NT2/D1 (cell line): ENCODE measurements around the gene ELF1.

Experiments used
- DNase-seq: peaks from one replicate; pipeline ENCODE4 v3.0.0-alpha.2; 2011; ENCODE audit warnings: low read depth, low spot score
- H3K27me3 ChIP-seq: 2 replicates; pipeline ENCODE4 v1.6.0; 2011; ENCODE audit warnings: mild to moderate bottlenecking; ENCODE audit not compliant: insufficient read length, insufficient read depth
- H3K36me3 ChIP-seq: 2 replicates; pipeline ENCODE4 v1.6.1; 2011; ENCODE audit warnings: mild to moderate bottlenecking, low read length, mixed read lengths; ENCODE audit not compliant: insufficient read depth, insufficient read length
- H3K4me1 ChIP-seq: 2 replicates; pipeline ENCODE4 v1.5.1; 2011; ENCODE audit not compliant: insufficient read depth, insufficient read length
- H3K4me3 ChIP-seq: 2 replicates; pipeline ENCODE4 v1.5.1; 2011; ENCODE audit warnings: low read depth; ENCODE audit not compliant: insufficient read length
- H3K9ac ChIP-seq: 2 replicates; pipeline ENCODE4 v1.6.0; 2011; ENCODE audit warnings: low read depth; ENCODE audit not compliant: insufficient read length
- H3K9me3 ChIP-seq: 2 replicates; pipeline ENCODE4 v1.5.1; 2011; ENCODE audit warnings: mild to moderate bottlenecking, low read length; ENCODE audit not compliant: insufficient read depth
- SUZ12 ChIP-seq: IDR thresholded peaks from 2 replicates; pipeline ENCODE4 v1.6.1; 2011; ENCODE audit not compliant: insufficient read length, insufficient read depth; ENCODE audit errors: extremely low read depth
- YY1 ChIP-seq: IDR thresholded peaks from 2 replicates; pipeline ENCODE4 v1.6.1; 2011; ENCODE audit not compliant: insufficient read length, insufficient read depth
- ZNF274 ChIP-seq: IDR thresholded peaks from 2 replicates; pipeline ENCODE4 v1.6.1; 2011; ENCODE audit warnings: mild to moderate bottlenecking, low read depth, low read length

Gene ELF1

DNA sequence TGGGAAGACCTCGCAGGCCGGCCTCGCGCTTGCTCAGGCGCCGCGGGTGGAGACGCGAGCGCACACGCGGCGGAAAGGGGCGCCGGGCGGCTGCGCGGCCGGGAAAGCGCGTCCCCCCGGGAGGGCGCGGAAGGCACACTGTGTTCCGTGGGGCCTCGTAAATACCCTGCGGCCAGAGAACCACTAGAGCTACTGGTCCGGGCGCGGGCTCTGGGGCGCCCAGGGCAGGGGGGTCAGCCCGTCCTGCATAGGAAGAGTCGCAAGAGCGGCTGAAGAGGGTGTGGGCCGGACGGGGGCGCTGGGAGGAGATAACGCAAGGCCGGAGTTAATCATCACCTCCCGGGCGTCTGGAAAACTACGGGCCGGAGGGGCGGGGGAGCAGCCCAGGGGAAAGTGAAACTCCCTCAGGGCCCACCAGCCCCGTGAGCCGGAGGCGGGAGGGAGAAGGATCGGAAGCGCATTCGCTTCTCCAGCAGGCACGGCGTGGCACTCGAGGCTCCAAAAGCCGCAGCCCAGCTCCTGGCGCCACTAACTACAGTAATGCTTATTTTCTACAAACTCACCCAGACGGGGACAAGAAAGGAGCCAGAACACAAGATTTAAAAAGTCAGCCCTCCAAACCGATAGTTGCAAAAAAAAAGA, 41.1 kb upstream of the ELF1 start:
- TF ChIP-seq ZNF274 = no peak
- TF ChIP-seq SUZ12 = no peak
- TF ChIP-seq YY1 = no peak
- H3K36me3 ChIP-seq = peaks cover 21% of the 10 kb centered on the region
- no peaks in the 10 kb centered on the region for H3K4me1 ChIP-seq
- peaks cover 16% of the 10 kb centered on the region for H3K9me3 ChIP-seq
- peak; percentile 76 for DNase-seq
- H3K4me3 ChIP-seq = peak overlapping the region; percentile 86
- H3K9ac ChIP-seq = peak overlapping the region; percentile 88
- no peaks in the 10 kb centered on the region for H3K27me3 ChIP-seq

DNA sequence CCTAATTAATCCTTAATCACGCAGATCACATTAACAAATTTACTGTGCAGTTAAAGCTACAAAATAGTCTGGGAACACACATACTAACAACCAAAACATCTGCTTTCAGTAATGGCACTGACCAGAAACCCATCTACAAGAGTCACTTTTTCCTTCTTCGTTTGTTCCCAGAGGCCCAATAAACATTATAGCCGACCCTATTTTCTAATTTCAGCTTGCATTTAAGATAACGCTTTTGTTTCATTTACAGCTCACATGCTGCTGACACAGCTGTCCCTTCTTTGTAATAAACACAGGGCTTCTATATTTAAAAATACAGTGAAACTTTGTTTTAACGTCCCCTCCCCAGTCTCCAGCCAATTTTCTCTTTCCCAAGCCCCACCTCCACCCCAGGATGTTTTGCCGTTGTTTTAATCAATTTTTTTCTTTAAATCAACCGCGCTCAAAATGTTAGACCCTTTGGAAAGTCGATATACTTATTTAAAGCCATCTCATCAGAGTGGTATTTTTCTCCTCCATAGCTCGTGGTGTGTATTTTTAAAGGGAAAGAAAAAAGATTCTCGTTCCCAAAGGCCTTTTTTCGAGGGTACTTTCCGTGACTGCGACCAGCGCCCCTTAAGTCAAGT, 40.5 kb upstream of the ELF1 start:
- no peak for DNase-seq
- peaks cover 17% of the 10 kb centered on the region for H3K36me3 ChIP-seq
- H3K4me1 ChIP-seq = no peaks in the 10 kb centered on the region
- H3K4me3 ChIP-seq = peak overlapping the region; percentile 86
- H3K9me3 ChIP-seq = peaks cover 9% of the 10 kb centered on the region; the same call in 1 of the 2 replicates
- H3K9ac ChIP-seq = peak overlapping the region; percentile 88
- TF ChIP-seq ZNF274 (no peak), SUZ12 (no peak), YY1 (no peak)
- H3K27me3 ChIP-seq = no peaks in the 10 kb centered on the region

GRCh38 chr13:41058295-41059070, 39.4 kb upstream of the ELF1 start:
- Histone ChIP-seq H3K4me1 (no peaks in the 10 kb centered on the region), H3K27me3 (no peaks in the 10 kb centered on the region), H3K4me3 (no peak overlapping the region), H3K9ac (no peak overlapping the region), H3K36me3 (peaks cover 8% of the 10 kb centered on the region), H3K9me3 (no peaks in the 10 kb centered on the region)
- no peak for DNase-seq
- TF ChIP-seq SUZ12 = no peak
- no peak for TF ChIP-seq YY1
- TF ChIP-seq ZNF274 = no peak

DNA sequence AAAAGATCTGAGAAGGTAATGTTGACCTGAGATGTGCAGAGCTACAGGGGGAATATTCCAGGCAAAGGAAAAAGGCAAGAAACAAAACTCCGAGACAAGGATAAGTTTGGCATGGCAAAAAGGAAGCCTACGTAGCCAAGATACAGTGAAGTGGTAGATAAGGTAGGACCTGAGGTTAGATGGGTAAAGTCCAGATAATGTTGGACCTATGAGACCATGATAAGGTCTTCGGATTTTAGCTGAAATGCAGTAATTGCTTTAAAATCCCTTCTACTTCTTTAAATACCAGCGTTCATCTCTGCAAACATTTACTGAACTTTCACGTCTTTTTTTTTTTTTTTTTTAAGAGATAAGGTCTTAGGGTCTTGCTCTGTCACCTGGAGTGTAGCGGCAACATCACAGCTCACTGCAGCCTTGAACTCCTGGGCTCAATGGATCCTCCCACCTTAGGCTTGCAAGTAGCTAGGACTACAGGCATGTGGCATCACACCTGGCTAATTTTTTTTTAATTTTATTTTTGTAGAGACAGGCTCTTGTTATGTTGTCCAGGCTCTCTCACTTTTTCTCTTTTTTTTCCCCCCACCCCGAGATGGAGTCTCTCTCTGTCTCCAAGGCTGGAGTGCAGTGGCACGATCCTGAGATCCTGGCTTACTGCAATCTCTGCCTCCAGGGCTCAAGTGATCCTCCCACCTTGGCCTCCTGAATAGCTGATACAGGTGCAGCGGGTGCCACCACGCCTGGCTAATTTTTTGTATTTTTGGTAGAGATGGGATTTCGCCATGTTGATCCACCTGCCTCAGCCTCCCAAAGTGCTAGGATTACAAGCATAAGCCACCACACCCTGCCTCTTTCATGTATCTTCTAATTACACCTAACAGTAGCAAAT, 38.0 kb upstream of the ELF1 start:
- TF ChIP-seq ZNF274 = no peak
- Histone ChIP-seq H3K4me1 (no peaks in the 10 kb centered on the region), H3K36me3 (peaks cover 3% of the 10 kb centered on the region), H3K4me3 (no peak overlapping the region), H3K9me3 (no peaks in the 10 kb centered on the region), H3K9ac (no peak overlapping the region), H3K27me3 (no peaks in the 10 kb centered on the region)
- no peak for DNase-seq

GRCh38 chr13:41056194-41056593, 37.1 kb upstream of the ELF1 start:
- no peak overlapping the region for H3K9ac ChIP-seq
- no peaks in the 10 kb centered on the region for H3K27me3 ChIP-seq
- peaks cover 3% of the 10 kb centered on the region for H3K36me3 ChIP-seq
- H3K4me3 ChIP-seq = no peak overlapping the region
- TF ChIP-seq YY1 (no peak), SUZ12 (no peak), ZNF274 (no peak)
- H3K9me3 ChIP-seq = no peaks in the 10 kb centered on the region
- H3K4me1 ChIP-seq = no peaks in the 10 kb centered on the region
- no peak for DNase-seq

DNA sequence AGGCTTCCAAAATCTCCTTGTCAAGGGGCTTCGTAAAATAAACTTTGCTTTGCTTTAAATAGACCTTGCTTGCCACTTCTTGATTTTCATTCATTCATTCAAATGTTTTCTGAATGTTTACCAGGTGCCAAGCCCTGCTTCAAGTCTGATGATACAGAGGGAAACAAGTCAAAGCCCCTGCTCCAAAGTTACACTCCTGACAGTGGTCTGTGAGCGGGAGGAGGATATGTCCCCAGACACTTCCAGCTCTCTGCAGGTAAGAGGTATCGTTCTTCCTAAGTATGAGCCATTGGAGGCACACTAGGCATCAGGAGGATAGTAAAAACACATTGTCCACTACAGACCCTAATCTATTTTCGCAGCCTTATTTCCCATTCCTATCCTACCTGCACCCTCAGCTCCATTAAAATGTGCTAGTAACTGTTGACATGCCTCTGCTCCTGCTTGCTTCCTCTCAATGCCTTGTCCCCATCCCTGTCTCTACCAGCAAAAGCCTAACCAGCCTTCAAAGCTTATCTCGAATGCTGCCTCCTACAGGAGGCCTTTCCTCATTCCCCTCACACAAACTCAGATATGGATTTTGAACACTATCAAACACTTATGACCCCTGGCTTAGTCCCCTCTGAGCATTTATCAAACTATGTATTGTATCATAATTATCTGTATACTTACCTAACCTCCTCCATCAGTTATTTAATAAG, 36.0 kb upstream of the ELF1 start:
- H3K4me3 ChIP-seq = no peak overlapping the region
- H3K9ac ChIP-seq = no peak overlapping the region
- TF ChIP-seq SUZ12 (no peak), ZNF274 (no peak)
- no peaks in the 10 kb centered on the region for H3K4me1 ChIP-seq
- no peaks in the 10 kb centered on the region for H3K27me3 ChIP-seq
- no peak for DNase-seq
- H3K36me3 ChIP-seq = peaks cover 3% of the 10 kb centered on the region
- H3K9me3 ChIP-seq = no peaks in the 10 kb centered on the region
